Measurements from ENCODE around the gene AQP6. TPM values are rescaled to one million over a fixed set of nuclear protein-coding genes. Genes with fewer than 3 reads are reported as not detected.

AQP6 gene
- total and polyA plus RNA-seq, 2 experiments from 2014 or later: 0.23 TPM; not detected in 1

DNA sequence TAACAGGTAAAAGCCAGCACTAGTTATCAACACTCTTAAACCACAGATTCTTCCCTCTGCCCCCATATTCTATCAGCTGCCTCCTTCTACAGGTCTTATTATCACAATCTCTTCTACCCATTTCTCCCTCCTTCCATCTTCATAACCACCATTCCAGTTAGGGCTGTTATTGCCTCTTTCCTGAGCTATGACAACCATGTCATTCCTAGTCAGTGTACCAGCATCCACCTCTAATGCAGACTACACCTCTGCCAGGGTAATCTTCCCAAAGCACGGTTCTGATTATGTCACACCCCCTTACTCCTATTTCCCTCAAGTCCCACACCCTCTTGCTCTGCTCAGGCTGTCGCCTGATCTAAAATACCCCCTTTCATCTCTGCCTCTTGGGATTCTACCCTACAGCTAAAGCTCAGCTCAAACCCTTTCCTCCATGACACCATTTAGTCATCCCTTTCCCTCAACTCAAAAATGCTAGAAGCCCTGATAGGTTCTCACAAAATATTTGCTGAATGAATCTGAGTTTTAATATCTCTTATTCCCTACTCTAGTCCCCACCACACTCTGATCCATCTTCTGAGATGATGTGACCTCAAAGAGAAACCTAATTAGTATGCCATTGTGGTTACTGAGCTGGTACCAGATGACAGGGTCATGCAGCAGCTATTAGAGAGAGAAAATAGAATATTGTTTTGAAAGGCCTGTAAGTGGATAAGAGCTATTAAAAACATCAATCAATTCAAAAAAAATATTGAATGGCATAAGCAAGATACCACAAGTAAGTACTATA lies 40.8 kb downstream of the AQP6 start:
- Histone ChIP-seq H3K27ac (no peak overlapping the region), H2AFZ (no peak overlapping the region), H4K20me1 (ENCODE audit: insufficient read depth, poor library complexity, severe bottlenecking) (no peaks in the 10 kb centered on the region), H3K27me3 (no peaks in the 10 kb centered on the region), H3K4me2 (no peak overlapping the region), H3K9me2 (replicated peaks; ENCODE audit: insufficient read depth) (no peaks in the 10 kb centered on the region), H3K4me1 (ENCODE audit: insufficient read depth) (peaks cover 4% of the 10 kb centered on the region), H3K9me3 (ENCODE audit: low read depth) (no peaks in the 10 kb centered on the region), H3K4me3 (no peak overlapping the region), H3K36me3 (replicated peaks; ENCODE audit: insufficient read depth, low read depth) (no peaks in the 10 kb centered on the region), H3K79me2 (peaks cover 47% of the 10 kb centered on the region)
- 92% methylated on average over 2 of the region's 2 CpGs for WGBS (ENCODE audit: low lambda C conversion rate, missing lambda C conversion rate)
- TF ChIP-seq EZH2 (IDR thresholded peaks at IDR 0.05; ENCODE audit: borderline replicate concordance): no peak
- TF ChIP-seq, protein P1, sequence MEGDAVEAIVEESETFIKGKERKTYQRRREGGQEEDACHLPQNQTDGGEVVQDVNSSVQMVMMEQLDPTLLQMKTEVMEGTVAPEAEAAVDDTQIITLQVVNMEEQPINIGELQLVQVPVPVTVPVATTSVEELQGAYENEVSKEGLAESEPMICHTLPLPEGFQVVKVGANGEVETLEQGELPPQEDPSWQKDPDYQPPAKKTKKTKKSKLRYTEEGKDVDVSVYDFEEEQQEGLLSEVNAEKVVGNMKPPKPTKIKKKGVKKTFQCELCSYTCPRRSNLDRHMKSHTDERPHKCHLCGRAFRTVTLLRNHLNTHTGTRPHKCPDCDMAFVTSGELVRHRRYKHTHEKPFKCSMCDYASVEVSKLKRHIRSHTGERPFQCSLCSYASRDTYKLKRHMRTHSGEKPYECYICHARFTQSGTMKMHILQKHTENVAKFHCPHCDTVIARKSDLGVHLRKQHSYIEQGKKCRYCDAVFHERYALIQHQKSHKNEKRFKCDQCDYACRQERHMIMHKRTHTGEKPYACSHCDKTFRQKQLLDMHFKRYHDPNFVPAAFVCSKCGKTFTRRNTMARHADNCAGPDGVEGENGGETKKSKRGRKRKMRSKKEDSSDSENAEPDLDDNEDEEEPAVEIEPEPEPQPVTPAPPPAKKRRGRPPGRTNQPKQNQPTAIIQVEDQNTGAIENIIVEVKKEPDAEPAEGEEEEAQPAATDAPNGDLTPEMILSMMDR (IDR thresholded peaks at IDR 0.05; ENCODE audit: poor library complexity): no peak
- no peak for TF ChIP-seq EZH2phosphoT487 (IDR thresholded peaks at IDR 0.05; ENCODE audit: low read depth, severe bottlenecking, unreplicated experiment)
- DNase-seq (ENCODE audit: low spot score): no peak

DNA sequence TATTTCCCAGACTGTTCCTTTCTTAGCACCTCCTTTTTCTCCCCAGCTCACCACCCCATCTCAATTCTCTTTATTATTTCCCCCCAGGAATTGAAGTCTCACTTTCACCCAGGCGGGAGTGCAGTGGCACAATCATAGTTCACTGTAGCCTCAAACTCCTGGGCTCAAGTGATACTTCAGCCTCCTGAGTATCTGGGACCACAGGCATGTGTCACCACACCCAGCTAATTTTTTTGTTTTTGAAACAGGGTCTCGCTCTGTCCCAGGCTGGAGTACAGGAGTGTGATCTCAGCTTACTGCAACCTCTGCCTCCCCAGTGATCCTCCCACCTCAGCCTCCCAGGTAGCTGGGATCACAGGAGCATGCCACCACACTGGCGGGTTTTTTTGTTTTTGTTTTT lies 41.6 kb downstream of the AQP6 start:
- Histone ChIP-seq H2AFZ (no peak overlapping the region), H3K4me1 (ENCODE audit: insufficient read depth) (peaks cover 4% of the 10 kb centered on the region), H3K27ac (no peak overlapping the region), H3K27me3 (no peaks in the 10 kb centered on the region), H3K9me3 (ENCODE audit: low read depth) (no peaks in the 10 kb centered on the region), H3K36me3 (replicated peaks; ENCODE audit: insufficient read depth, low read depth) (no peaks in the 10 kb centered on the region), H4K20me1 (ENCODE audit: insufficient read depth, poor library complexity, severe bottlenecking) (no peaks in the 10 kb centered on the region), H3K4me3 (no peak overlapping the region), H3K4me2 (no peak overlapping the region), H3K9me2 (replicated peaks; ENCODE audit: insufficient read depth) (no peaks in the 10 kb centered on the region), H3K79me2 (peaks cover 49% of the 10 kb centered on the region)
- WGBS (ENCODE audit: low lambda C conversion rate, missing lambda C conversion rate): 97% methylated on average over 3 of the region's 3 CpGs
- no peak for DNase-seq (ENCODE audit: low spot score)
- TF ChIP-seq, protein P1 (IDR thresholded peaks at IDR 0.05; ENCODE audit: poor library complexity): no peak
- TF ChIP-seq EZH2phosphoT487 (IDR thresholded peaks at IDR 0.05; ENCODE audit: low read depth, severe bottlenecking, unreplicated experiment): no peak
- no peak for TF ChIP-seq EZH2 (IDR thresholded peaks at IDR 0.05; ENCODE audit: borderline replicate concordance)

DNA sequence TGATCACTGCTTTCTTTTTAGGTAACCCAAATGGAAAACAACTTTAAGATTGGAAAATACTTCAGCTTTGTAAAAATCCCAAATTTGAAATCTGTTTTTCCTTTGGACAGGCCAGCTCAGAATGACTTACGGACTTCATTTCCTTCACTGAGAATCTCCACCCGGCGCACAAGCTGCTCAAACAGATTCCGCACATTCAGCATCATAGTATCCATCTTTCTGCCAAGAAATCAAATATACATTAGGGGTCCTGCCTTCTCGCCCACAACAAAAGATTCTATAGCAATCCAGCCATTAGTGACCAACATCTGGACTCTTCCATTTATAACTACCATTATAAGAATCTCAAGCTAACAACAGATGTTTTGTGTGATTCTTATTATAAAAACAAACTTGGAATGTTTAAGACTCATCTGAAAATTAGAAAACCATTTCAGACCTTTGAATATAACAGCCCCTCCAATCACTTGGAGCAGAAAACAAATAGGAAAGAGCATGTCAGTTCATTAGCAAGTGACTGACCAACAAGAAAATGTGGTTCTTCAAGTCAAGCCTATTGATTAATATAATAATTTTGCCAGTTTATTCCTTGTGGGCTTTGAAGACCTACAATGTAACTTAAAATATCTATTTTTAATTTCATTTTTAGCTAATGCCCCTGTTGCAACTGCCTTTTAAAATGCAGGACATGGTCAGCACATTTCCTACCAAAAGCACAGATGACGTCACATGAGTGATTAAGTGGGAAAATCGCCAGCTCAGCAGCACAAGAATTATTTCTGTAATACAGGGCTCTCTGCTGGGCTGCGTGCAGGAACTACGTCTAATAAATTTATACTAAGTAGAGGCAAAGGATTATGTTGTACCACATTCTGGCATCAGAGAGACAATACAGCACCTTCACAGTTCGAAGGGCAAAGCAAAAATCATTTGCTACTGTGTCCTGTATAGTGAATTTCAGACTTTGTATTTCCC lies 44.0 kb downstream of the AQP6 start:
- H3K79me2 ChIP-seq: peaks cover 59% of the 10 kb centered on the region
- H3K36me3 ChIP-seq (replicated peaks; ENCODE audit: insufficient read depth, low read depth): no peaks in the 10 kb centered on the region
- no peak overlapping the region for H2AFZ ChIP-seq
- no peaks in the 10 kb centered on the region for H3K9me3 ChIP-seq (ENCODE audit: low read depth)
- peak overlapping the region; percentile 30 for H3K4me2 ChIP-seq
- H3K4me1 ChIP-seq (ENCODE audit: insufficient read depth): peaks cover 4% of the 10 kb centered on the region
- no peak overlapping the region for H3K4me3 ChIP-seq
- peak overlapping the region; percentile 71 for H3K27ac ChIP-seq
- 72% methylated on average over 10 of the region's 10 CpGs for WGBS (ENCODE audit: low lambda C conversion rate, missing lambda C conversion rate)
- no peaks in the 10 kb centered on the region for H4K20me1 ChIP-seq (ENCODE audit: insufficient read depth, poor library complexity, severe bottlenecking)
- TF ChIP-seq, protein P1 (IDR thresholded peaks at IDR 0.05; ENCODE audit: poor library complexity): no peak
- TF ChIP-seq EZH2 (IDR thresholded peaks at IDR 0.05; ENCODE audit: borderline replicate concordance): no peak
- TF ChIP-seq EZH2phosphoT487 (IDR thresholded peaks at IDR 0.05; ENCODE audit: low read depth, severe bottlenecking, unreplicated experiment): no peak
- H3K27me3 ChIP-seq: no peaks in the 10 kb centered on the region
- DNase-seq (ENCODE audit: low spot score): peak; percentile 67
- H3K9me2 ChIP-seq (replicated peaks; ENCODE audit: insufficient read depth): no peaks in the 10 kb centered on the region

Measured in hepatocyte (in vitro differentiated cells).